Measurements from ENCODE around the gene PRKN.

PRKN gene

DNA sequence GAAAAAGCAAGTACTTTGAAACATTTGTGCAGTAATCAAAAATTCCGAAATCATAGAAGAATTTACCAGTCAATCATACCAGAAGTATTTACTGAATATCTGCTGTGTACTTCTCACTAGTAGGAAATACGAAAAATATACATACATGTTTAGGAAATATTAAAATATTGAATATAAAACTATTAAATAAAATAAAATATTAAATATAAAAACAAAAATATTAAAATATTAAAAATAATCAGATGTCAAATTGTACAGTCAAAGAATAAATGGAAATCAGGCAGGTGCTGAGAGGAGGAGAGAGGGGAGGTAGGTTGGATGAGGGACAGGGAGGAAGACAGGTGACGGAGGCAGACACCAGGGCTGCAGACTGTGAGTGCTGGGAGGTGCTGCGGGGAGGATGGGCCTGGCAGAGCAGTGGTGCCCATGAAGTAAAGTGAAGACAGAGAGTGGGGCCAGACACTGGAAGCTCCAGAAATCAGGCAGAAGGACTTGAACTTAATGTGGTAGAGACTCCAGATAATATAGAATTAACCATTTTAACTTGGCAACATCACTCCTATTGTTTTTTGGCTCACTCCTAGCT, 55.9 kb downstream of the PRKN start:
- DNase-seq = no peak

- no peak for DNase-seq
Observed at GRCh38 chr6:162670345-162670744, 57.2 kb downstream of the PRKN start.

GRCh38 chr6:162666246-162666645, 61.3 kb downstream of the PRKN start:
- no peak for DNase-seq

GRCh38 chr6:162653808-162654207, 73.8 kb downstream of the PRKN start:
- no peak for DNase-seq

- no peak for DNase-seq
Observed at GRCh38 chr6:162651505-162651904, 76.1 kb downstream of the PRKN start.

- DNase-seq = no peak
Observed at GRCh38 chr6:162649271-162649670, 78.3 kb downstream of the PRKN start.

DNA sequence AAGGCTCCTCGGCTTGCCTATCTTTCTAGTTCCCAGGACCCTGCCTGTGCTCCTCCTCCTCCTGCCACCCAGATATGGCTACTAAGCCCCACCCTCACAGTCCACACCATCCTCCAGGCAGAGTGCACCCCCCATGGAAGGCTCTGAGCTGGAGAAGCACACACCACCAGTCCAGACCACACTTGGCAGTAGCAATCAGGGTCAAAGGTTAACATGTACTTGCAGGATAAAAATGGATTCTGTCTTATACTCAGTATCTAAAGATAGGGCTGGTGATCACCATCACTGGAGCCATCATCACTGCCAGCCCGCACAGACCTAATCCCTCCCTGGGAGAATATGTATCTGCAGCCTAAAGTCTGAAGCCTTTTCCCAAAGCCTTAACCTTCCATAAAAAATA, 83.4 kb downstream of the PRKN start:
- DNase-seq = no peak

DNA sequence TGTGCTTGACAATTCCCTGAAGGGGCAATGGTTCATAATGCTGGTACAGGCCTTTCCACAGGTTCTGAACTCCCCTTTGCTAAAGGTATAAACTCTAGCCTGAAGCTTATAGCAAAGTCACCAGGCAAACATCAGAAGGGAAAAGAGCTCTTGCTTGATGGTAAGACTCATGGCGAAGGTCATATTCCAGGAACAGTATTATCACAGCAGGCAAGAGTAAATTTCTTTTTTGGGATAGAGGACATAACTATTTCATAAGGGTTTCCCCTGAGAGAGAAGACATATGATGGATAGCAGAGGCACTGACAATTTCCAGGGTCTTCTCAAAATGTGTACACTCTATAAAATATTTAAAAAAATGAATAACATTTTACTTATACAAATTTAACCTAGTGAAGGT, 86.8 kb downstream of the PRKN start:
- no peak for DNase-seq

- DNase-seq = no peak
Observed at GRCh38 chr6:162639951-162640350, 87.6 kb downstream of the PRKN start.

DNA sequence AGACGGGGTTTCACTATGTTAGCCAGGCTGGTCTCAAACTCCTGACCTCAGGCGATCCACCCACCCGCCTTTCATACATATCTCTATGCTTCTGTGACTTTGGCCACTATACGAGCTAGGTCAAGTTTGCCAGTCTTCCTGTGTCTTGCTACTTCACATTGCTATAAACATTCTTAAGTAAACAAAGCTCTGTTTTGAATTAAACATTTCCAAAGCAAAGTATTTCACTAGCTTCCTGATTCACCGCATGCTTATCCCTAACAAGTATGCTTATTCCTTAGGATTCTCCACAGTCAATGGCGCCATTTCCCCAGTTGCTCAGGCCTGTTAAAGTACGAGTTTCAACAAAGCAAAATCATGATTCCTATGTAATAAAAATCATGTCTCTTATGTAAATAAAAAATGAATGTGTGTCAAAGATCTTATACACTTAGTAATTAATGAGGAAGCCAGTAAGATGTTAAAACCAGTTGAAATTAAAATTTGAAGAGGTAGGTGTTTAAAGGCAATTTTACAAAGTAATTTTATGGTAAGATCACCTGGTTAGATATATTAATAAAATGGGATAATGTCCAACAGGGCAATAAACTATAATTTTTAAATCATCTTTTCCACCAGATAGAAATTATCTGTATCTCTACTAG, 88.5 kb downstream of the PRKN start:
- no peak for DNase-seq

DNA sequence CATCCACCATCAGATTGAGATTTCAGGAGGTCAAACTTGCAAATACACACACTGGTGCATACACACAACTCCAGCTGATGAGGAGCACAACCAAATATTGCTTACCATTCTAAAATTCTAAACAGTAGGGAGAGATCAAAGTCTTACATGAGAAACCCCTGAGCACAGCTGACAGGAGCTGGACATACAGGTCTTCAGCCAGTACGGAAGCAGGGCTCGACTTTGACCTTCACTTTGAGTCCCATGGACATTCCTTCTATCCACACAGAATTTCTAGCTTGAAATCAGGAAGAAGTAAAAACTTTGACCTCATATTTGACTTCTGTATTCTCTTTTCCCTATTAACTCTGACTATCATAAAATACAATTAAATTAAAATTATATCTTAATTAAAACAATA, 90.2 kb downstream of the PRKN start:
- no peak for DNase-seq

GRCh38 chr6:162636167-162636566, 91.4 kb downstream of the PRKN start:
- DNase-seq = no peak

DNA sequence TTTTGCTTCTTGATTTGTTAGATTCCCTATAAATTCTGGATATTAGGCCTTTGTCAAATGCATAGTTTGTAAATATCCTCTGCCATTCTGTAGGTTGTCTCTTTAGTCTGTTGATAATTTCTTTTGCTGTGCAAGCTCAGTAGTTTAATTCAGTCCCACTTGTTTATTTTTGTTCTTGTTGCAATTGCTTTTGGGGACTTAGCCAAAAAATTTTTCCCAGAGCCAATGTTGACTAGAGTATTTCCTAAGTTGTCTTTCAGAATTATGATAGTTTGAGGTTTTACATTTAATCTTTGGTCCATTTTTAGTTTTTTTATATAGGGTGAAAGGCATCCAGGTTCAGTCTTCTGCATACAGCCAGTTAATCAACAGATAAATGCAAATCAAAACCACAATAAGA, 96.0 kb downstream of the PRKN start:
- DNase-seq = no peak

GRCh38 chr6:162630069-162630468, 97.5 kb downstream of the PRKN start:
- DNase-seq = no peak

- DNase-seq = no peak
Observed at GRCh38 chr6:162627825-162628224, 99.7 kb downstream of the PRKN start.

GRCh38 chr6:162627362-162627761, 100.2 kb downstream of the PRKN start:
- DNase-seq = no peak

DNA sequence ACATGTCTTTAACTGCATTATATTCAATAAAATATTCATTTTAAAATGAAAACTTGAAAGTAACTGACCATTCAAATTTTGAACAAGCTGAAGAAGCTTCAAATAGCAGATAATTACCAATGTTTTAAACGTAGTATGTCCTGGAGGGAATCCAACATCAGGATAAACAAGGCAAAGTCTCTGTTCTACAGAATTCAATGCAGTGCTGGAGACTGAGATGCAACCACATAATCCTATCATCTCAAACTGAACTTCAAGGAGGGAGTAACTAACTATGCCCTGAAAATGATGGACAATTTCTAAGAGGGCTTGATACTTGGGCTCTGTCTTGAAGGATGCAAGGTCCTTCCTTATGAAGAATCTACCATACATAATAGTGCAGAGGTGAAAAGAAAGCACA, 100.7 kb downstream of the PRKN start:
- DNase-seq = no peak

- DNase-seq = no peak
Observed at GRCh38 chr6:162625846-162626540, 101.6 kb downstream of the PRKN start.

- DNase-seq = no peak
Observed at GRCh38 chr6:162622572-162622971, 105.0 kb downstream of the PRKN start.

DNA sequence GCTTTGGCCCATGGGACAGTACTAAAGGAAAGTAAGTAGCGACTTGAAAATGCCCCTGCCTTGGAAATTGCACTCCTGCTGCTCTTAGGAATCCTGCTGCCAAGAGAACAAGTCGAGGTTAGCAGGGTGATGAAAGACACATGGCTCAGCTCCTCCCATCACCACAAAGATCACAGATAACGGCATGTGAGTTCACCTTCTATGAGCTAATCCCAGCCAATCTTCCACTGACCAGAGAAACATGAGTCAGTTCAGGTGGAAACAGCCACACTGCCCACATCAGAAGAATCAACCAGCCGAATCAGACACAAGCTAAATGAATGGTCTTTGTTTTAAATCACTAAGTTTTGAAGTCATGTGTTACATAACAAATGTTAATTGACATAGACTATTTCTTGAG, 106.3 kb downstream of the PRKN start:
- DNase-seq = no peak

GRCh38 chr6:162620073-162620472, 107.5 kb downstream of the PRKN start:
- DNase-seq = no peak

DNA sequence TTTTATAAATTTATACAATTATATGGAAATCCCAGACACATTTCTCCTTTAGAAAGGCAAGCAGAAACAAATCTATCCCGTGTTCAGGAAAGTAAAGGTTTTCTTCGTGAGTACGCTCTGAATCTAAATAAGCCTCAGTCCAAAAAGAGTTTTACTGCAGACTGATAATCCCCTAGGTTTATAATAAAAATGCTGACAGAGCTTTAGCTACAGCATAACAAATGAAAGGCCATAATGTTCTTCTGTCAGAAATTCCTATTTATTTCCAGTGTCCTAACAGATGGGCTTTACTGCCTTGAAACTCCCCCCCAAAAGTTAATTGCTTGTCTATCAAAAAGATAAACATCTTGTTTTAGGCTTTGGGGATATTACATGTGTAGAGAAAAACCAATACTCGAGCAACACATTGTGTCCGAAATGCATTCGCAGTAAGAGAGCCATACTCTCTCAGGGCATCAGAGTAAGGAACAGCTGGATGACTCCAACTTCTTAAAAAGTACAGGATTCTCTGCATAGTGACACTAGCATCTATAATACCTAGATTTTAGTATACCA, 109.0 kb downstream of the PRKN start:
- DNase-seq = no peak

GRCh38 chr6:162615016-162615705, 112.4 kb downstream of the PRKN start:
- no peak for DNase-seq

DNA sequence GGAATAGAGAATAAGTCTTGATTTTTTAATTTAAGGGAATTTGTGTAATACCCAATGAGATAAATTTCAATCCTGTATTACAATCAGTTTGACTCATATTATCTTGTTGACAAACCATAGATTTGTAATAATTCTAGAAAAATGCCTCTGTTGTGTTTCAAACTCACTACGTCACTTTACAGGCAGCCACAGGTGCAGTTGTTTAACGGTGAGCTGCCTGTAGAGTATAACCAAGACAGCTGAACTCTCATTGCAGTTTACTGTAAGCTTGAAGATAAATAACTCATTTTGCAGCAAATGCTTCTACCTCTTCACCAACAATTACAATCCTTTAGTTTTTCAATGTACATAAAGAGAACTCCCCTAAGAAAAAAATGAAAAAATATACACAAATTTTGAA, 114.3 kb downstream of the PRKN start:
- DNase-seq = no peak

Measured in NCI-H2081 (cell line).